ENCODE results near the gene ATP10B.

The ATP10B gene

DNA sequence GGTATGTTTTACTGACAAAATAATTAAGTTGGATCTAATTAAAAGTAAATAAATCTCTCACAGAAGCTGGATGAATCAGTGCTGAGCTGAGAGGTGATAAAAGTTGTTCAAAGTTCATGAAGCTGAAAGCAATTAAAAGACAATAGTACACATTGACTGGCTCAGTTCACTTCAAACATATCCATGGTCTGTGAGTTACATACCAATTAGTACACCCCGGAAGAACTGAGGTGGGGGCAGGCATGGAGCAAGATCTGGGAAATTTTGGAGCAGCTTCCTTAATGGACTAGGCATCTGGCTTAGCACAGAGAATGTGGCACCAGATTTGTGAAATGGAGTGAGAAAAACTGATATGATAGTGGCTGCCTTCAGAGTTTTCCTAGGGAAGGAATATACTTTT is 152.7 kb downstream of the ATP10B start:
- no peak for TF ChIP-seq FOXP2 (optimal IDR thresholded peaks at IDR 0.05; ENCODE audit: borderline replicate concordance, extremely low read depth, extremely low read length, insufficient read depth)
- TF ChIP-seq POLR2AphosphoS5 (IDR thresholded peaks at IDR 0.05; ENCODE audit: low read depth, low read length) = no peak
- TF ChIP-seq SIN3A (IDR thresholded peaks at IDR 0.05; ENCODE audit: borderline replicate concordance, insufficient read depth, low read length) = no peak
- no peak for TF ChIP-seq TAF1 (IDR thresholded peaks at IDR 0.05; ENCODE audit: borderline replicate concordance, insufficient read depth, low read length)
- TF ChIP-seq, protein P1, sequence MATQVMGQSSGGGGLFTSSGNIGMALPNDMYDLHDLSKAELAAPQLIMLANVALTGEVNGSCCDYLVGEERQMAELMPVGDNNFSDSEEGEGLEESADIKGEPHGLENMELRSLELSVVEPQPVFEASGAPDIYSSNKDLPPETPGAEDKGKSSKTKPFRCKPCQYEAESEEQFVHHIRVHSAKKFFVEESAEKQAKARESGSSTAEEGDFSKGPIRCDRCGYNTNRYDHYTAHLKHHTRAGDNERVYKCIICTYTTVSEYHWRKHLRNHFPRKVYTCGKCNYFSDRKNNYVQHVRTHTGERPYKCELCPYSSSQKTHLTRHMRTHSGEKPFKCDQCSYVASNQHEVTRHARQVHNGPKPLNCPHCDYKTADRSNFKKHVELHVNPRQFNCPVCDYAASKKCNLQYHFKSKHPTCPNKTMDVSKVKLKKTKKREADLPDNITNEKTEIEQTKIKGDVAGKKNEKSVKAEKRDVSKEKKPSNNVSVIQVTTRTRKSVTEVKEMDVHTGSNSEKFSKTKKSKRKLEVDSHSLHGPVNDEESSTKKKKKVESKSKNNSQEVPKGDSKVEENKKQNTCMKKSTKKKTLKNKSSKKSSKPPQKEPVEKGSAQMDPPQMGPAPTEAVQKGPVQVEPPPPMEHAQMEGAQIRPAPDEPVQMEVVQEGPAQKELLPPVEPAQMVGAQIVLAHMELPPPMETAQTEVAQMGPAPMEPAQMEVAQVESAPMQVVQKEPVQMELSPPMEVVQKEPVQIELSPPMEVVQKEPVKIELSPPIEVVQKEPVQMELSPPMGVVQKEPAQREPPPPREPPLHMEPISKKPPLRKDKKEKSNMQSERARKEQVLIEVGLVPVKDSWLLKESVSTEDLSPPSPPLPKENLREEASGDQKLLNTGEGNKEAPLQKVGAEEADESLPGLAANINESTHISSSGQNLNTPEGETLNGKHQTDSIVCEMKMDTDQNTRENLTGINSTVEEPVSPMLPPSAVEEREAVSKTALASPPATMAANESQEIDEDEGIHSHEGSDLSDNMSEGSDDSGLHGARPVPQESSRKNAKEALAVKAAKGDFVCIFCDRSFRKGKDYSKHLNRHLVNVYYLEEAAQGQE (IDR thresholded peaks at IDR 0.05; ENCODE audit: insufficient read depth in 1 of 2, low read depth in 2 of 2, low read length in 2 of 2) = no peak

DNA sequence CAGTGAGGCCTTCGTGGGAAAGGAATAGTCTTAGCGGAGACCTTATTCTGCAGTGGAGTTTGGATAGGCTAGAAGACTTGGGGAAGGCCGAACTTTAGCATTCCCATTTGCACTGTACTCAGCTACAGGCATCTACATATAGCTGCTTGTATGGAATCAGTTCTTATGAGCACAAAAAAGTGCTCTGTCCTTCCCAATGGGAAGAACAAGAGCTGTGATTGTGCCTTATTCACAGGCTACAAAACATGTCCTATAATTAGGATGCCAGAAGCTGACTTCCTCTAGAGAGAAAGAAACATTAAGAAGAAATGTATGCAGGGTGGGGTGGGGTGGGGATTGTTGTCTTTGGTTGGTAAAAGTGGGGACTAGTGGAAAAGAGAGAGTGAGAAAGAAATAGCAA is 154.7 kb downstream of the ATP10B start:
- TF ChIP-seq POLR2AphosphoS5 (IDR thresholded peaks at IDR 0.05; ENCODE audit: low read depth, low read length) = no peak
- no peak for TF ChIP-seq SIN3A (IDR thresholded peaks at IDR 0.05; ENCODE audit: borderline replicate concordance, insufficient read depth, low read length)

DNA sequence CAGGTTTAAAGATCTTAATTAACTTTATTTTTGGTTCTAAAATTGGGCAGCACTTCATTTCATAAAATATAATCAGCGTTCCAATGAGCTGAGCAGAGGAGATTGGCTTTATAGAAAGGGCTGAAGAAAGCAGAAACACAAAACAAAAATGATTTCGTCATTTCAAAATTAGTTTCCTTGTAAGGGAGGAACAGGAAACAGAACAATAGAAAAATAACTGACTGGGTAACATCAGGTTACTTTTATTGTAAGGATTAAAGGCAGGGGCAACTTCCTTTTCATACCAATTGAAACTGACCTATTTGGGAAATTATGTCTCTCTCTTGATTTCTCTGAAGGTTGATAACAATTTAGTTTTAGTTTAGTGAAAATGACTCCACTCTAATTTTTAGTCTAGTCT is 157.1 kb downstream of the ATP10B start:
- TF ChIP-seq TAF1 (IDR thresholded peaks at IDR 0.05; ENCODE audit: borderline replicate concordance, insufficient read depth, low read length) = no peak
- TF ChIP-seq, protein P1 (IDR thresholded peaks at IDR 0.05; ENCODE audit: insufficient read depth in 1 of 2, low read depth in 2 of 2, low read length in 2 of 2) = no peak
- TF ChIP-seq POLR2AphosphoS5 (IDR thresholded peaks at IDR 0.05; ENCODE audit: low read depth, low read length) = no peak

DNA sequence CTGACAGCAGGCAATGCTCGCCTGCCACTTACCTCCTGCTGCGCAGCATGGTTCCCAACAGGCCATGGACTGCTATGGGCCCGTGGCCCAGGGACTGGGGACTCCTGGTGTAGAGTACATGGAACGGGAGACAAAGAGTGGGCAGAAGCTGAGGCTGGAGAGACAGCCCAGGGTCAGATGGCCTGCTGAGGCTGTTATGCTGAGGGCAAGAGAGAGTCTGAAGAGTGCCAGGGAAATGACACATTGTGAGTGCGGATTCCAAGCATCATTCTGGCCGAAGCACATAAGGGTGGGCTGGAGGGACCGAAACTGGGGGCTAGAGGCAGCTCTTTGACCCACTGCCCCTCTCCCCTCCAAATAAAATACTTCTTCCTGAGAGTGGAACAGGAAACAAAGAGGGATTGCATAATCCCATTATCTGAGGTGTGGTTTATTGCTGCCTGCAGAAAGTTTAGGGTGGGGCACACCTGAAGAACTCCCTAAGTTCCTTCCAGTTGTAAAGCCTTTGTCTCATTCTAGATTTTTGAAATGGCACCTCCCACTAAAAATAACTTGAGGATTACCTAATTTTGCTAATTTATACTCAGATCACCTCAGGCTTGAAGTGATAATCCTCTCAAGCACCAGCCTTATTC is 158.1 kb downstream of the ATP10B start:
- TF ChIP-seq POLR2AphosphoS5 (IDR thresholded peaks at IDR 0.05; ENCODE audit: low read depth, low read length) (no peak), SIN3A (IDR thresholded peaks at IDR 0.05; ENCODE audit: borderline replicate concordance, insufficient read depth, low read length) (no peak), TAF1 (IDR thresholded peaks at IDR 0.05; ENCODE audit: borderline replicate concordance, insufficient read depth, low read length) (no peak), FOXP2 (optimal IDR thresholded peaks at IDR 0.05; ENCODE audit: borderline replicate concordance, extremely low read depth, extremely low read length, insufficient read depth) (no peak)
- TF ChIP-seq, protein P1 (IDR thresholded peaks at IDR 0.05; ENCODE audit: insufficient read depth in 1 of 2, low read depth in 2 of 2, low read length in 2 of 2) = no peak

DNA sequence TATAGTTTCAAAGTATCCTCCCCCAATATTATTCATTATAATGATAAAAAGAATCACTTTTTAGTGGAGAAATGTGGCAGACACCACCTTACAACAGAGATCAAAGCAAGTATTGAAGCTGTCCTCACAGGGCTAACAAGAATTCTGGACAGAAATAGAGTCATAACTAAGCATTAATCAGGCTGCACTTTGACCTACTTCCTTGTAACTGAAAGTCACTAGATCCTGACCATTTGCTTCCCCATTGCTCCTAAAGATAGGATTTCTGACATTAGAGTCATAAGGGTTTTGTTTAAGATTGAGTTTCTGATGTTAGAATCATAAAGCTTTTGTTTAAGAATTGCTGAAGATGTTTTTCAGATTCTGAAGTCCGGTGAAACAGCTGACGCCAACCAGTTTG is 159.7 kb downstream of the ATP10B start:
- no peak for TF ChIP-seq SIN3A (IDR thresholded peaks at IDR 0.05; ENCODE audit: borderline replicate concordance, insufficient read depth, low read length)
- TF ChIP-seq, protein P1 (IDR thresholded peaks at IDR 0.05; ENCODE audit: insufficient read depth in 1 of 2, low read depth in 2 of 2, low read length in 2 of 2) = no peak
- TF ChIP-seq POLR2AphosphoS5 (IDR thresholded peaks at IDR 0.05; ENCODE audit: low read depth, low read length) = no peak
- TF ChIP-seq TAF1 (IDR thresholded peaks at IDR 0.05; ENCODE audit: borderline replicate concordance, insufficient read depth, low read length) = no peak
- TF ChIP-seq FOXP2 (optimal IDR thresholded peaks at IDR 0.05; ENCODE audit: borderline replicate concordance, extremely low read depth, extremely low read length, insufficient read depth) = no peak

Data from PFSK-1 (cell line).